Left renal cortex interstitium (tissue), 4 donors: ENCODE results near the gene DENND11. TPM values are rescaled to one million over a fixed set of nuclear protein-coding genes. Genes with fewer than 3 reads are reported as not detected.

Experiments
- polyA plus RNA-seq, 4 donors: library from polyadenylated mRNA; unstranded; fragments of 120-200 nt; gene quantifications; one replicate each; pipeline ENCODE4 v1.2.1, GENCODE V29; 2013; ENCODE audit not compliant: insufficient read length in 4 of 4

DENND11 gene
- polyA plus RNA-seq, 4 donors = 21.9 to 34.2 (median 28.8) TPM

Other genes starting within 250 kb of the DENND11 start
- 10 to 100 TPM; 30.9 to 42.9 (median 39.3) TPM for gene AGK, start 150.8 kb downstream of the DENND11 start, polyA plus RNA-seq
- gene WEE2, start 6.2 kb upstream of the DENND11 start, polyA plus RNA-seq = under 1 TPM; 0.10 to 0.54 (median 0.26) TPM
- 100 to 1,000 TPM; 119 to 151 (median 137) TPM for gene SSBP1, start 36.2 kb upstream of the DENND11 start, polyA plus RNA-seq
- gene TAS2R3, start 61.9 kb upstream of the DENND11 start, polyA plus RNA-seq = 1 to 10 TPM in 2 of 4 donors, under 1 TPM in 2; 0.32 to 2.2 (median 0.70) TPM
- 1 to 10 TPM in 2 of 4 donors, under 1 TPM in 2; 0.73 to 6.6 (median 3.5) TPM for gene TAS2R4, start 74.5 kb upstream of the DENND11 start, polyA plus RNA-seq
- 10 to 100 TPM in 1 of 4 donors, 1 to 10 TPM in 3; 1.1 to 10.5 (median 5.0) TPM for gene TAS2R5, start 88.1 kb upstream of the DENND11 start, polyA plus RNA-seq
- 1 to 10 TPM in 2 of 4 donors, under 1 TPM in 1, not detected in 1; 0.07 to 1.3 (median 1.0) TPM for gene PRSS37, start 139.3 kb upstream of the DENND11 start, polyA plus RNA-seq
- gene OR9A4, start 214.2 kb upstream of the DENND11 start, polyA plus RNA-seq = under 1 TPM in 1 of 4 donors, not detected in 3; 0.18 TPM
- under 1 TPM; 0.27 to 0.72 (median 0.48) TPM for gene CLEC5A, start 244.8 kb upstream of the DENND11 start, polyA plus RNA-seq